HL-60 (cell line): ENCODE measurements around the gene BUD31.

Source experiments
- DNase-seq, 2 experiments: peaks; one replicate each; pipeline ENCODE4 v3.0.0-alpha.2; 2010 to 2020; ENCODE audit warnings: low read depth in 1 of 2, low spot score in 1 of 2
- H3K27ac ChIP-seq: fragments of 250-450 bp; sonication (Bioruptor Pico); replicated peaks from 2 replicates; pipeline ENCODE4 v1.5.1; 2020; ENCODE audit warnings: mild to moderate bottlenecking, moderate library complexity
- H3K27me3 ChIP-seq: fragments of 250-450 bp; sonication (Bioruptor Pico); 2 replicates; pipeline ENCODE4 v1.5.1; 2021; ENCODE audit warnings: mild to moderate bottlenecking, moderate library complexity; ENCODE audit not compliant: insufficient read depth, poor library complexity, severe bottlenecking
- H3K4me3 ChIP-seq: replicated peaks from 2 replicates; pipeline ENCODE4 v1.5.1; 2011; ENCODE audit warnings: mild to moderate bottlenecking, control low read depth, low read length; ENCODE audit not compliant: insufficient read depth
- CTCF ChIP-seq: IDR thresholded peaks from one replicate; pipeline ENCODE4 v1.5.1; 2011; ENCODE audit warnings: low read length, control low read depth, inconsistent platforms; ENCODE audit not compliant: insufficient read depth
- GABPA ChIP-seq: IDR thresholded peaks from 2 replicates; pipeline ENCODE4 v1.6.1; 2012; ENCODE audit warnings: low read depth
- POLR2AphosphoS5 ChIP-seq: IDR thresholded peaks from 2 replicates; pipeline ENCODE4 v1.6.1; 2012; ENCODE audit warnings: low read depth
- REST ChIP-seq: IDR thresholded peaks from 2 replicates; pipeline ENCODE4 v1.6.1; 2012; ENCODE audit warnings: low read depth; ENCODE audit not compliant: insufficient replicate concordance
- SPI1 ChIP-seq: IDR thresholded peaks from 2 replicates; pipeline ENCODE4 v1.6.1; 2012; ENCODE audit warnings: low read depth, mild to moderate bottlenecking, borderline replicate concordance
- long read RNA-seq: library from polyadenylated mRNA; unstranded; transcript quantifications from one replicate; pipeline ENCODE4 v2.0.0, GENCODE V29; 2020

BUD31 gene
- long read RNA-seq, transcript BUD31-201 (6 exons, 1,035 nt), result minor isoform, 58 of 170 reads
- long read RNA-seq, transcript BUD31-202 (6 exons, 1,139 nt), result major isoform, 97 of 170 reads
- long read RNA-seq, partial matches to known transcripts, result 4 of 170 reads
- long read RNA-seq, other reads (novel, unspliced or antisense), result 11 of 170 reads

- peak; percentile 93 for DNase-seq
- peak; percentile 61 for TF ChIP-seq REST
- peak; percentile 88 for TF ChIP-seq GABPA
- TF ChIP-seq POLR2AphosphoS5, result peak; percentile 86
- no peak for TF ChIP-seq CTCF
- peak; percentile 47; the same call in 1 of the 2 replicates for TF ChIP-seq SPI1
- Histone ChIP-seq H3K4me3 (peak within 1 kb of the TSS; percentile 88), H3K27ac (peak within 1 kb of the TSS; percentile 99), H3K27me3 (no peaks in the 10 kb centered on the region)
Measured at GRCh38 chr7:99408379-99409191, at the start of gene BUD31, which contains the start of gene PDAP1. Gene BUD31 (plus strand): TSS chr7:99408969. CDS start chr7:99411093, 2,124 bp downstream. Gene PDAP1 (minus strand): TSS chr7:99408597. CDS start chr7:99408548, 49 bp downstream.

- H3K27ac ChIP-seq, result no peak overlapping the region
- H3K27me3 ChIP-seq, result no peaks in the 10 kb centered on the region
- DNase-seq, result no peak
- TF ChIP-seq POLR2AphosphoS5 (no peak), SPI1 (no peak), REST (no peak), GABPA (no peak)
- H3K4me3 ChIP-seq, result no peak overlapping the region
Measured at GRCh38 chr7:99359465-99360154, 49.2 kb upstream of the BUD31 start.

GRCh38 chr7:99362801-99363200 lies 46.0 kb upstream of the BUD31 start:
- Histone ChIP-seq H3K4me3 (no peak overlapping the region), H3K27me3 (no peaks in the 10 kb centered on the region), H3K27ac (no peak overlapping the region)
- no peak for DNase-seq
- TF ChIP-seq POLR2AphosphoS5, result no peak
- TF ChIP-seq CTCF, result no peak
- TF ChIP-seq GABPA, result no peak
- no peak for TF ChIP-seq SPI1
- no peak for TF ChIP-seq REST
